Lung microvascular endothelial cell (primary cell): Measurements from ENCODE around the gene ASAP2. TPM values are rescaled to one million over a fixed set of nuclear protein-coding genes. Genes with fewer than 3 reads are reported as not detected.
"Not testable (repeated sequence)": the region's sequence is repeated elsewhere in the genome, so short reads cannot be mapped to it uniquely, and the experiment has no call there.

Experiments used
- DNase-seq, 2 donors: peaks; one replicate each; pipeline versions ENCODE4 v3.0.0 to v3.0.0-alpha.2; 2010; ENCODE audit warnings: low read depth in 2 of 2
- total RNA-seq: library from RNA; depleted of rRNA; stranded (reverse); fragments of >200 nt; gene quantifications from 2 replicates; pipeline ENCODE4 v1.2.1, GENCODE V29; 2014

ASAP2 gene
- total RNA-seq, 1 donor from 2014 or later = 26.2 TPM

DNA sequence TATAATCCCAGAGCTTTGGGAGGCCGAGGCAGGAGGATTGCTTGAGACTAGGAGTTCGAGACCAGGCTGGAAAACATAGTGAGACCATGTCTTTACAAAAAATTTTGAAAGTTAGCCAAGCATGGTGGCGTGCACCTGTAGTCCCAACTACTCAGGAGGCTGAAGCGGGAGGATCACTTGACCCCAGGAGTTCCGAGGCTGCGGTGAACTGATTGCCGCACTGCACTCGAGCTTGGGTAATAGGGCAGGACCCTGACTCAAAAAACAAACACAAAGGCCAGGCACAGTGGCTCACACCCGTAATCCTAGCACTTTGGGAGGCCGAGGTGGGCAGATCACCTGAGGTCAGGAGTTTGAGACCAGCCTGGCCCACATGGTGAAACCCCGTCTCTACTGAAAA is 191.6 kb downstream of the ASAP2 start:
- not testable (repeated sequence) for DNase-seq

DNA sequence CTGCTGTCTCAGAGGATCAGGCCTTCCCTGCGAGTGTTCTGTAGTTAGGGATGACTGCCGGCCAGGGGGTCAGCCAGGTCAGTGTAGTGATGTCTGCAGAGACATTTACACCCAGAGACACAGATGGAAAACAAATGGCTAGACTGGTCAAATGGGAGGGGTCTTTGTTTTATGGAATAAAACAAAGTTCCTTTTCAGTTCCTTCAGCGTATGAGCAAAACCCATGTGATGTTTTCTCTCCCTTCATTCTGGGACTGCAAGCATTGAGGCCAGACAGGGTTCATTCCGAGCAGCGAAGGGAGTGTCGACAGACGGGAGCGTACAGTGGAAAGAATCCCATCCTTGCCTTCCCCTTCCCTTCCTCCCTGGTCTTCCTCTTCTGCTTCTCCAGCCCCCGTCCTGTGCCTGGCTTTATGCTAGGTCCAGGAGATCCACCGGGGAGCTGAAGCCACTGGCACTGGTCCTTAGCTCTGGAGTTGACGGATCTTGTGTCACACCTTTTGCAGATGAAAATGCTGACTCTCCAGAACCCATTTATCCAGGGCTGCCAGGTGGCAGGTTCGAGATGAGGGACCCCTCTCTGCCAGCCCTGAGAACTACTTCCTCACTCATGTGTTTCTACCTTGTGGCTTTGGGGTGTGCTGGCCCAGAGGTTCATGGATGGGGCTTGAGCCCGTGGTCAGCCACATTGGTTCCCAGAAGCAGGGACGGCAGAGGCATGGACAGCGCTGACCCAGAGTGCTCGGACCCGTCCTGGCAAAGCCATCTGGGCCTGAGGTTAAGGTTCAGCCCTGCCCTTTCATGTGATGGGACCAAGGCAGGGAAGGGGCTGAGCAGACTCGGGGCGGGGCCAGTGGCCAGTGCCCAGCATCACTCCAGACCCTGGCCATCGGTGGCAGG is 192.5 kb downstream of the ASAP2 start:
- no peak for DNase-seq

DNA sequence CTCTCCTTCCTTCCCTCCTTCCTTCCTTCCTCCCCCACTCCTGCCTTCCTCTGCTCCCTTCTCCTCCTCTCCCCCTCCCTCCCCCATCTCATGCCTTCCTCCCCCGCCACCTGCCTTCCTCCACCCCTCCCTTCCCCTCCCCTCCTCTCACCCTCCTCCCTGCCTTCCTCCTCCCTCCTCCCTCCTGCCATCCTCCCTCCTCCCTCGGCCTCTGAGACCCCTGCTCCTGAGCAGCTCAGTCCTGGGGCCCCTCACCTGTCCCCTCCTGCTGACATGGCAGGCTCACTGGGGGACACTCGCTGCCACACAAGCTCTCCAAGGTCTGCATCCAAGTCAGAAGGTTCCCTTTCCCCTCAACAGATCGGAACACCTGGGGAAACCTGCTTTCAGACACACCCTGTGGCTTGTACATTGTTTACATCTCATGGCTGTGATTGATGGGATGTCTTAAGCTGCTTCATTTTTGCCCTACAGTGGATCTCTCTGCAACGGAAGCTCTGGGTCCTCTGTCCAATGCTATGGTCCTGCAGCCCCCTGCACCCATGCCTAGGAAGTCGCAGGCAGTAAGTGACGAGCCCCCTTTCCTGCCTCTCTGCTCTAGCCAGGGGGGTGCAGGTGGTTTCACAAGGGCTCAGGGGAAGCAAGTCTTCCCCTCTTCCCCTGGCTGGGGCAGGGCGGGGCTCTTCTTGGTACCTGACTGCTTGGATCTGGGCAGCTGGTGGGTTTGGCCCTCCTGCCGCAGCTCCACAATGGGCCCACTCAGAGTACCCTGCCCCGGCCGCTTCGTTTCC is 193.9 kb downstream of the ASAP2 start:
- no peak for DNase-seq

DNA sequence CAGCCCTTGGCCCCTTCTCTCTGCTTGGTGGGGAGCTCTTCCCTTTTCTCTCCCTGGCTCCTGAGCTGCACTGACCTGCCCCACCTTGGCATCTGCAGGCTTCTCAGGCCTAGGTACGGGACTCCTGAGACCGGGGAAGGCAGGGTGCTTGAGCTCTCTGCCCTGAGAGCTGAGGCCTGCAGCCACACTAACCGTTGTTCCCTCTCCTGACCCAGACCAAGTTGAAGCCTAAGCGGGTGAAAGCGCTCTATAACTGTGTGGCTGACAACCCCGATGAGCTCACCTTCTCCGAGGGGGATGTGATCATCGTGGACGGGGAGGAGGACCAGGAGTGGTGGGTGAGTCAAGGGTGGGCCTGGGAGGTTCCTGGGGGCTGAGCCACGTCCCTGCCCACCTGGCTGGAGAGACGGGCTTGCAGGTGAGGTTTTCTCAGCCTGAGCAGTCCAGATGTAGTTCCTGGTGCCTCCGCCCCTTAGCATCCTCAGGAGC is 194.5 kb downstream of the ASAP2 start:
- DNase-seq = no peak

DNA sequence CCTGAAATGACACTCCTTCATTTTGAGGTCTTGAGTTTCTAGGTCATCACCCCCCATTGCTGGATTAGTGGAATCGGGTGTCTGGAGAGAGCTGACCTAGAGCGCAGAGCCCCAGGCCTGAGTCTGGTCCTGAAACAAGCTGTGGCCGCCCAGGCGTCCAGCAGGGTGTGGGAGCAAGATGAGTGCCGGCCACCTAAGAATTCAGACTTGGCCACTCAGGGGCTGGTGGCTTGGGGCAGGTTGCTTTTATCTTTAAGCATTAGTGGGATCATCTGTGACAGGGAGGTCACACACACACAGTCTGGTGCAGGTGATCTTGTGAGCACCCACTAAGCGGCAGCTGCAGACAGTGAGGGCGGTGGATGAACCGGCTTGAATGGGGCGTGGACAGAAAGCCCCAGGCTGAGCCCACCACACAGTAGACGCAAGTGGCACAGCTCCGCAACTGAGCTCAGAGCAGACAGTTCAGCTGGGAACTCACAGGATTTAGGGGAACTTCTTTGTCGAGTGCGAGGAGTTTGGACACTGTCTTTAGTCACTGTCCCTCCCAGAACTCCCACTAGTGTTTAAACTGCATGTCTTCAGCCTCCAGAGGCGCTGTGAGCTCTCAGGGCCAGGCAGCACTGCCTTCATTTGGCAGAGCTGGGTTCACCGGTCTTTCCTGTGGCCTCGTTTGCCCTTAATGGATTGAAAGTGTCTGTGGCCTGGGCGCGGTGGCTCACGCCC is 195.2 kb downstream of the ASAP2 start:
- DNase-seq = no peak

DNA sequence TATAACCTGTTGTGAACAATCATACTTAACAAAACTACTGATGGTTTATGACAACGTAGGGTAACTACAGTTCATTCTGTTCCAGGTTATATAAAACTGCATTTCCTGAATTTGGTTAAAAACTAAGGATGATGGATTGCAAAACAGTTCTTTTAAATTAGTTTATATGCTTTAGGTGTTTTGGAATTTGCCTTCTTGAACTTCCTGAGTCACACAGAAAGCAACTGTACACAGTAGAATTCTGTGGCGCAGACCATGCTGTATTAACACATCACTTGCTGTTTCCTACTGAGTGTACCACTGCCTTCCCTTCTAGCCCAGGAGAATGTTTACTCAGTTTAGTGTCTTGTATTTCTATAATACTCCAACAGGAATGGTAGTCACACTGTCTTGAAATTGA is 197.3 kb downstream of the ASAP2 start:
- peak; percentile 23 to 68 for DNase-seq

DNA sequence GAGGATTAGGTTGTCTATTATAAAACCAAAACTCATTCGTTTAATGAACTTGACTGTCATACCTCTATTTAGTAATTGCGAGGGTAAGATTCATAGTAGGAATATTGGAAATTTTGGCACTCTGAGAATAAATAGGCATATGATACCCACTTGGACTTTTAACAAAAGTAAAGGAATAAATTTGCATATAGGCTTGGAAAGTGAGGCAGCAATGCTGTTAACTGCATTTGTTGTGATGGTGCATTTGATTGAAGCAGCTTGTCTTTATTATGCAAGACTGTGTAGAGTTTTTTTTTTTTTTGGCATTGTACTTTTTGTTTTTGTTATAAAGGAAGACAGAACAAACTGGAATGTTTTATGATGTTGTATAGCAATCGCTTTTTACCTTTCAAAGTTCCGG is 197.8 kb downstream of the ASAP2 start:
- no peak for DNase-seq

DNA sequence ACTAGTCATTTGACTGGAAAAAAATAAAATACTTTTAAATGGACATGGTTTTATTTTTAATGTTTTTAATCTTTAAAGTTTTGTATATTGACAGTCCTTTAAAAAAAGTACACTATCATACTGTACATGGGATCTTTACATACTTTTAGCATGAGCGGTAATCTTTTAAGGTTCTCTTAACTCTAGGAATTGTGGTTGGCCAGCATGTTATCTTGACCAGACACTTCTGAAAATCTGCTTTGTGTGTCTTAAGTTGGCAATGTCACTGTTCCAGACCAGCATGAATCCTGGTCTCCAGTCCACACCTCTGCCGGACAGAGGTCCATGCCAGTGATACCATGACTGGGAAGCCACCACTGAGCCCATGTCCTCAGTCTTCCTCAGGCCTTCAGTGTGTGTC is 199.0 kb downstream of the ASAP2 start:
- no peak for DNase-seq

DNA sequence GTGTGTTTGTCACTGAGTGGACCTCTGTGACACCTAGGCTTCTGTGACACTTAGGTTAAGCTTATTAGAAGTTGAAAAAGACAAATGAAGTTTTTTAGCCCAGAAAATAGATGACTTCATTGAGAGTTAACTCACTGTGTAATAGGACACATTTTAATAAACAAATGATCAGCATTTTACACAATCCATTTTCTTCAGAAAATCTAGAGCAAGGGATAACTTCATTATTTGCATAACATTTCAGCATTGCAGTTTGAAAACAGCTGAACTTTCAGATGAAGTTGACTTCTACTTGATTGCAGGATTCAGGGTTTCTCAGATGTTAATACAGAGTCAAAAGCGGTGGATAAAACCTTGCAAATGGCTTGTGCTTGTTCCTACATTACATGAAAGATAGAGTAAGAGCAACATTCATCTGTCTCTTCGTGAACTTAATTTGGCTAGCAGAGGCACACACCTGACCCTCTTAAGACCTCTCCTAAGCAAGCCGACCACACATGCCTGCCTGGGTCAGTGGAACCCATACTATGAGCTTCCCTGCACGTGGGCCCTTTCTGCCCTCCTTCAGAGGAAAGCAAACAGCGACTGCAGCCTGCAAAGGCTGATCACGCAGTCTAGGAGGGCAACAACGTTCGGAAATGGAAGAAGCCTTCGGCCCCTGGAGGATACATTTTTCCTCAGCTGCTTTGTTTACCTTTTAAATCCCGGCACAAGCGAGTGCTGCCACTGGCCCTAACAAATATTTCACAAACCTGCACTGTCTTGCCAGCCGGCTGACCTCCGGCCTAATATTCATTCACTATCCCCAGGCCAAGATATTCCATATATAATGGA is 200.1 kb downstream of the ASAP2 start:
- no peak for DNase-seq

DNA sequence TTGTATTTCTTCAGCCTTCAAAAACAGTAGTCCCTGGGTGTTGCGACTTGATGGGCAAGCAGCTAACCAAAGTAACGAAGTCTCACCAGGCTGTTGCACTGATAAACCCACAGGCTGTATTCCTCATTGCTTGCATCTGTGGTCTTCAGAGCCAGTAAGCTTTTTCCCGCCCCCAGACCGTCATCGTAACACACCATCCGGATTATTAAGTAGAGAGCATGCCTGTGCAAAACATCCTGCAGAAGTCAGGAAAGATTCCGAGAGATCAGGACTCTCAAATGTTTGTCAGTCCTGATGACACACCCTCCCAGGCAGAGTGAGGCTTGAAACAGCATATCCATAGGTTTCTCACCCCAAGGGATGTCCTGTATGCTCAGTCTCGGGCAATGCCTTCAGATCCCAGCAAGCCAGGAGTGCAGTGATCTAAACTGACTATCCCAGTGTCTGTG is 200.8 kb downstream of the ASAP2 start:
- DNase-seq = no peak

DNA sequence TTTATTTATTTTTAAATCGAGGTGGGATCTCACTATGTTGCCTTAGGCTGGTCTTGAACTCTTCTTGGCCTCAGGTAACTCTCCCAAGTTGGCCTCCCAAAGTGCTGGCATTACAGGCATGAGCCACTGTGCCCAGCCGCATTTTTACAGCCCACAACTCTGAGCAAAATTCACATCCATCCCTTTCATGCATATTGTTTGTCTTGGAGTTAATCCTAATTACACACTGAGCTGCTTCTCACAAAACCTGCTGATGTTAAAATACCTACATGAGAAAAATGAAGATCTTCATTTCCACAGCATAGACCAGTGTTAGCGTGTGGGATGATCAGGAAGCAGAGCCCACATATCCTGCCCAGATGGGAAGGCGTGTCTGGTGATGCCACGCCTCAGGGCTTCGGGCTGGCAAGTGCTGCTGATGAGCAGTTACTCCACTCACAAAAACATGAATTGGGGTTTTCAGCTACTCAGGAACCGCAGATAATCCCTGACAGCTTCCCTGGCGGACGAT is 202.1 kb downstream of the ASAP2 start:
- peak in 1 of 2 donors; percentile 73 for DNase-seq

DNA sequence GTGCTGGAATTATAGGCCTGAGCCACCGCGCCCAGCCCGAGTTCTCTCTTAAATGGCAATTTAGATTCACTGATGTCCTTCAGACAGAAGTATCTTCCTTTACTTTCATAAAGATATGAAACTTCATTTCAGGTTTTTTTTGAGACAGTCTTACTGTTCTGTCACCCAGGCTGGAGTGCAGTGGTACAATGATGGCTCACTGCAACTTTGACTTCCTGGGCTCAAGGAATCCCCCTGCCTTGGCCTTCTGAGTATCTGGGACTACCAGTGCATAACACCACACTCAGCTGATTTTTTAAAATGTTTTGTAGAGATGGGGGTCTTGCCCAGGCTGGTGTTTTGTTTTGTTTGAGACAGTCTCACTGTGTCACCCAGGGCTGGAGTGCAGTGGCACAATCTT is 203.5 kb downstream of the ASAP2 start:
- no peak for DNase-seq

DNA sequence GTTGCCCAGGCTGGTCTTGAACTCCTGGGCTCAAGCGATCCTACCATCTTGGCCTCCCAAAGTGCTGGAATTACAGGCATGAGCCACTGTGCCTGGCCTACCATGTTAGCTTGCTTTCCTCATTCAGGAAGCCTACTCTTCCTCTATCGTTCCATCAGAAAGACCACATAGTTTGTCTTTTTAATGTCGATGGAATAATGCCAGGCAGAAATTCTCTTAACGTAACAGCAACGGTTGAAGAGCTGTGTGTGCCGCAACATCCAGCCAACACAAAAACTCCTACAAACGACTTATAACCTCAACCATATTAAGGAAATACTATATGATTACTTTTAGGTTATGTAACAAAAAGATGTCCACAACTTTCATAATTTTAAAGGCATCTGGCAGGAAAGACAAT is 206.2 kb downstream of the ASAP2 start:
- peak in 1 of 2 donors; percentile 59 for DNase-seq

DNA sequence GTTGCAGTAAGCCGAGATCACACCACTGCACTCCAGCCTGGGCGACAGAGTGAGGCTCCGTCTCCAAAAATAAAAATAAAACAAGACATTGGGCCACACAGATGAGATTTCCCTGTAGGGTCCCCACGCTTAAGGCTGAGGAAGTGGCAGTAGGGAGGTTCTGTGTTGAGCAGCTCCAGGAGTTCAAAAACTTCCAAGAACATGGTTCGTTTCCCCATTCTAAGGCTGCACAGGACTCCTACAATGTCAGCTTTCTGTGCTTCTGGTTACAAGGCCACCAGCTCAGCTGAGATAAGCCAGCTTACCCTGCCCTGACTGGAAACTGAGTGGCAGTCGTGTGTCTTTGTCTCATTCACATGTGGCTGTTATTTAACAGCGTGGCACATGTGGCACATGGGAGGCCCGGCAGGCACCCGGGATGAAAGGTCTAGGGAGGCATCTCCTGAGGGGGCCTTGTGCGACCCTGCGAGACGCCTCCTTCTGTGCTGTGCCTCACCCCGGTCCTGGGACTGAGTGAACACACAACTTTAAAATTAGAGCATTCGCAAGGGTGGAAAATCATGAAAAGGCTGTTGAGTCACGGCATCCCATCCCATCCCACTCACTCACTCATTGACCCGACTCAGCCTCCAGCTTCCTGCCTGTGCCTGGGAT is 209.0 kb downstream of the ASAP2 start:
- DNase-seq = no peak

DNA sequence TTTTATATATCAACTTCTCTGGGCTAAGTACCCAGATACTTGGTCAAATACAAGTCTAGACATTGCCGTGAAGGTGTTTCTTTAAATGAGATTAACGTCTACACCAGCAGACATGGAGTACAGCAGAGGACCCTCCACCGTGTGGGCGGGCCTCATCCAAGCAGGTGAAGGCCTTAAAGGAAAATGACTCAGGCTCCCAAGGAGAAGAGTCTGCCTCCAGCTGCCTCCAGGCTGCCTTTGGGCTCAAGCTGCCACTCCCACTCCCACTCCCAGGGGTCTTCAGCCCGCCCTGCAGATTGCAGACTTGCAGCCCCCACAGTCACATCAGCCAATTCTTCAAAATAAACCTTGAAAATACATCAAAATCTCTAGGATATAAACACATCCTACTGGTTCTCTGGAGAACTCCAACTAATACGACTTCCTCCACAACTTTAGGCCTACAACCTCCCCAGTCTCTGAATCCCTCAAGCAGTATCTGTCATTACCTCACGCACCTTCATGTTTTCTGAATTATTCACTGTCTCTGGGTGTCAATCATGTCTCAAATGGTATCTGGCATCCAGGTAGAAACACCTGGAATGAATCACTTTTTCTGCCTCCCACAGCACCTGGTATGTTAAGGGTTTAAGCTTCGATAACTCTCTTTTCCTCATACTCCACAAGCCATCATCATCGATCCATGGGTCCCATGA is 209.8 kb downstream of the ASAP2 start:
- DNase-seq = no peak

DNA sequence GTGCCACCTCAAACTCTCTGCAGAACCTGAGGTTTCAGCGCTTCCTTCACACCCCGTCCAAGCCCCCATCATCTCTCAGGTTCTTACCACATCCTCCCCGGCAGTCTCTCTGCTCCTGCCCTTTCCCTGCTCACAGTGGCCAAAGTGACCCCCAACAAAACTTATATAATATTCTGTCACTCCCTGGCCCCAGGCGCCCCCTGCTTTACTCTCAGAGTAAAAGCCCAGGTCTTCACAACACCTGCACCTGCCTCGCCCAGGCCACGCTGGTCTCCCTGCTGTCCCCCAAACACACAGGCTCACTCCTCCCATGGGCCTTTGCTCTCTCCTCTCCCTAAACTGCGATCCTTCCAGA is 210.3 kb downstream of the ASAP2 start:
- DNase-seq = no peak

DNA sequence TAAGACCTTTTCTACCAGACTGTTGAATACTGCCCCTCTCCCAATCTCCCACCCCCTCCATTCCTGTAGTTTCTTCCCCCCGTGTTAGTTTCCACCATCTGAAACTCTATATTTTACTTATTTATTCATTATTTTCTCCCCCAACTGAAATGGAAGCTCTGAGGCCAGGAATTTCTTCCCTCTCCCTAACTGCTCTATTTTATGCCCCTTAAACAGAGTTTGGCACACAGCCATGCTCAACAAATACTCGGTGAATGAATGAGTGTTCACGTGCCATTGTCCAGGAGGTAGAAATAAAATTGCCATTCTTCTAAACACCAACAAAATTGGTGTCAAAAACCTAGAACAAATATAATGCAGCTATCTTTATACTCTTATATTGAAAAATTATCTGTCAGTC is 211.1 kb downstream of the ASAP2 start:
- peak in 1 of 2 donors; percentile 74 for DNase-seq

DNA sequence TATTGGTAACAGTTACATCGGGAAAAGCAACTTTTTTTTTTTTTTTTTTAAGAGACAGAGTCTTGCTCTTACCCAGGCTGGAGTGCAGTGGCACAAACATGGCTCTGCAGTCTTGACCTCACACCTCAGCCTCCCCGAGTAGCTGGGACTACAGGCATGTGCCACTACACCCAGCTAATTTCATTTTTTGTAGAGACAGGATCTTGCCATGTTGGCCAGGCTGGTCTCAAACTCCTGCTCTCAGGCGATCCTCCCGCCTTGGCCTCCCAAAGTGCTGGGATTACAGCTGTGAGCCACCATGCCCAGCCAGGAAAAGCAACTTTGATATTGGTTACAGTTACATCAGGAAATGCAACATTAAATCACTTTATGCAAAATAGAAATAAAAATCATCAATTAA is 212.1 kb downstream of the ASAP2 start:
- no peak for DNase-seq

DNA sequence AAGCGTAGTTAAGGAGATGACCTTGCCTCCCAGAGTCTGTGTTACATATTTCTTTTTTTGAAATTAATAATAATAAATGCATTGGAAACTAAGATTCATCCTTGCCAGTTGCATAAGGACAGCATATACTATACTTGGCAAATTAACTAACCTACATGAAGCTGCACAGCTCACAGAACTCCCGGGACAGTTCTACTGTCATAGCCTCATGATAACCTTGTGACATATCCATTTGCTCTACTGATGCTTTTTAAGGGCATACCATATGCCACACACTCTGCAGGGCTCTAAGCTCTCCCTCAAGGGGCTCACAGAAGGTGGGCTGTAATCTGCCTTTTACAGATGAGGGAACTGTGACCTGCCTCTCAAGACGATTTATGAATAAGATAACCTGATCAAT is 212.9 kb downstream of the ASAP2 start:
- no peak for DNase-seq

DNA sequence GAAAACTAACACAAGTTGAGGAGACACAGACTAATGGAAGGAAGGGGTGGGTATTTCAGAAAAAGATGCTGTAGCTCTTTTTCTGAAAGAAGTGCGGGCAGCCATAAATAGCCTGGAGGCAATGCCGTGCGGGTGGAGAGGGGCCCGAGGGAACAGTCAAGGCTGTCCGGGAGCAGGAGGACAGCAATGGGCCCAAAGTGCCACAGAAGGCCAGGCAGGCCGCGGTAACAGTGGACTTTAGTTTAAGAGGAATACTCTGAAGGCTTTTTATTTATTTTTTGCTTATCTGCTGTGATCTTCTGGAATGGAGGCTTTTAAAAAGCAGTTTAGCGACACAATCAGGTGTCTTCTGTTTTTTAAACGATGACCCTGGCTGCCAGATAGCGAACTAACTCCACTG is 213.9 kb downstream of the ASAP2 start:
- DNase-seq = no peak
